NCI-H128 (cell line): Measurements from ENCODE around the gene FAM20B.
"Not testable (repeated sequence)": the region's sequence is repeated elsewhere in the genome, so short reads cannot be mapped to it uniquely, and the experiment has no call there.

Experiments used
- DNase-seq: peaks from one replicate; lab custom pipeline; 2025; ENCODE audit not compliant: unreplicated experiment; lab: John Stamatoyannopoulos, UW

FAM20B gene

GRCh38 chr1:179023946-179024650, 1.6 kb upstream of the FAM20B start:
- no peak for DNase-seq

- DNase-seq, result peak; percentile 50
Observed at GRCh38 chr1:179025975-179026812, 500 bp downstream of the FAM20B start.

GRCh38 chr1:179026813-179027669, 1.3 kb downstream of the FAM20B start:
- DNase-seq, result no peak

- no peak for DNase-seq
Observed at GRCh38 chr1:179029321-179029759, 3.6 kb downstream of the FAM20B start.

GRCh38 chr1:179030130-179030529, 4.4 kb downstream of the FAM20B start:
- DNase-seq, result no peak

- no peak for DNase-seq
Observed at GRCh38 chr1:179030683-179031082, 5.0 kb downstream of the FAM20B start.

GRCh38 chr1:179031284-179031683, 5.6 kb downstream of the FAM20B start:
- DNase-seq, result no peak

GRCh38 chr1:179031855-179032513, 6.3 kb downstream of the FAM20B start:
- DNase-seq, result no peak

- no peak for DNase-seq
Observed at GRCh38 chr1:179034720-179035119, 9.0 kb downstream of the FAM20B start.

GRCh38 chr1:179036844-179037465, 11.3 kb downstream of the FAM20B start:
- DNase-seq, result no peak

GRCh38 chr1:179038528-179039281, 13.0 kb downstream of the FAM20B start:
- DNase-seq, result no peak

- not testable (repeated sequence) for DNase-seq
Observed at GRCh38 chr1:179039502-179040174, 13.9 kb downstream of the FAM20B start.

- not testable (repeated sequence) for DNase-seq
Observed at GRCh38 chr1:179040175-179040551, 14.5 kb downstream of the FAM20B start.

- no peak for DNase-seq
Observed at GRCh38 chr1:179042087-179042486, 16.4 kb downstream of the FAM20B start.

GRCh38 chr1:179042700-179043099, 17.0 kb downstream of the FAM20B start:
- DNase-seq, result no peak

GRCh38 chr1:179043266-179043665, 17.6 kb downstream of the FAM20B start:
- no peak for DNase-seq

GRCh38 chr1:179043907-179044306, 18.2 kb downstream of the FAM20B start:
- no peak for DNase-seq

GRCh38 chr1:179046808-179047635, 21.3 kb downstream of the FAM20B start:
- no peak for DNase-seq
